Measurements from ENCODE around the gene LRRC32. TPM values are rescaled to one million over a fixed set of nuclear protein-coding genes. Genes with fewer than 3 reads are reported as not detected.
A peak's percentile ranks its signal among the peaks of the same experiment; 100 is the strongest.

Gene LRRC32
- total and polyA plus RNA-seq, 9 of the 15 experiments (the other 6 are each of a cell fraction or from before 2014, with no cell fraction given), result 0.10 to 0.50 (median 0.19) TPM; not detected in 5

DNA sequence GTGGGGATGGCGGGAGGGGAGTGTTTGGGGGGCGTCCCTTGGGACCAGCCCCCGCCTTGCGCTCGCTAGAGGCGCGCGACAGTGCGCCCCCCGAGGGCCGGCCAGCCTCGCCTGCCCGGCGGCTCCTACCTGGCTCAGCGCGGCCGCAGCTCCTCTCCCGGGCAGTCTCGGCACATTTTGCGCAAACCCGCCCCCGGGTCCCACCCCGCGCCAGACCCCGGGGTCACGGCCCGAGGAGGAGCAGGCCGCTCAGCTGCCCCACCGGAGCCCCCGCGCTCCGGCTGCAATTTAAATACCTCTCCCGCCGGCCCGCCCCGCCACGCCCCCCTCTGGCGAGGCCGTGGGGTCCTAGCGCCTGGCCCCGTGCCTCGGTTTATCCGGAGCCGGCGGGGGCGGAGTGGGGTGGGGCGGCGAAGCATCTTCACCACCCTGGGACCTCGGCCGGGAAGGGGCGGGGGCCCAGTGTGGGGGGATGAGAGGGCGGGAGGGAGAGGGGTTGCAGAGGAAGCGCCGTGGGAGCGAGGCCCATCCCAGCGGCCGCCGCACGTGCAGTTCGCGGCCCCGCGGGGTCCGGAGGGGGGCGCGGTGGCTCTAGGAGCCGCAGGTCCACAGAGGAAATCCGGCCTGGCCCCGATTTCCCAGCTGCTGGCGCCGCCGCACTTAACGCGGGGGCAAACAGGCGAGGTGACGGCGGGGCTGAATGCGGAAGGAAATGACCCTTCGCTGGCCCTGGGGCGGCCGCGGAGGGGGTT, at the start of gene LRRC32 (continued):
- TF ChIP-seq, protein P1, sequence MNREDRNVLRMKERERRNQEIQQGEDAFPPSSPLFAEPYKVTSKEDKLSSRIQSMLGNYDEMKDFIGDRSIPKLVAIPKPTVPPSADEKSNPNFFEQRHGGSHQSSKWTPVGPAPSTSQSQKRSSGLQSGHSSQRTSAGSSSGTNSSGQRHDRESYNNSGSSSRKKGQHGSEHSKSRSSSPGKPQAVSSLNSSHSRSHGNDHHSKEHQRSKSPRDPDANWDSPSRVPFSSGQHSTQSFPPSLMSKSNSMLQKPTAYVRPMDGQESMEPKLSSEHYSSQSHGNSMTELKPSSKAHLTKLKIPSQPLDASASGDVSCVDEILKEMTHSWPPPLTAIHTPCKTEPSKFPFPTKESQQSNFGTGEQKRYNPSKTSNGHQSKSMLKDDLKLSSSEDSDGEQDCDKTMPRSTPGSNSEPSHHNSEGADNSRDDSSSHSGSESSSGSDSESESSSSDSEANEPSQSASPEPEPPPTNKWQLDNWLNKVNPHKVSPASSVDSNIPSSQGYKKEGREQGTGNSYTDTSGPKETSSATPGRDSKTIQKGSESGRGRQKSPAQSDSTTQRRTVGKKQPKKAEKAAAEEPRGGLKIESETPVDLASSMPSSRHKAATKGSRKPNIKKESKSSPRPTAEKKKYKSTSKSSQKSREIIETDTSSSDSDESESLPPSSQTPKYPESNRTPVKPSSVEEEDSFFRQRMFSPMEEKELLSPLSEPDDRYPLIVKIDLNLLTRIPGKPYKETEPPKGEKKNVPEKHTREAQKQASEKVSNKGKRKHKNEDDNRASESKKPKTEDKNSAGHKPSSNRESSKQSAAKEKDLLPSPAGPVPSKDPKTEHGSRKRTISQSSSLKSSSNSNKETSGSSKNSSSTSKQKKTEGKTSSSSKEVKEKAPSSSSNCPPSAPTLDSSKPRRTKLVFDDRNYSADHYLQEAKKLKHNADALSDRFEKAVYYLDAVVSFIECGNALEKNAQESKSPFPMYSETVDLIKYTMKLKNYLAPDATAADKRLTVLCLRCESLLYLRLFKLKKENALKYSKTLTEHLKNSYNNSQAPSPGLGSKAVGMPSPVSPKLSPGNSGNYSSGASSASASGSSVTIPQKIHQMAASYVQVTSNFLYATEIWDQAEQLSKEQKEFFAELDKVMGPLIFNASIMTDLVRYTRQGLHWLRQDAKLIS (CRISPR knock-in tag; IDR thresholded peaks at IDR 0.05), result no peak
- TF ChIP-seq, protein P2, sequence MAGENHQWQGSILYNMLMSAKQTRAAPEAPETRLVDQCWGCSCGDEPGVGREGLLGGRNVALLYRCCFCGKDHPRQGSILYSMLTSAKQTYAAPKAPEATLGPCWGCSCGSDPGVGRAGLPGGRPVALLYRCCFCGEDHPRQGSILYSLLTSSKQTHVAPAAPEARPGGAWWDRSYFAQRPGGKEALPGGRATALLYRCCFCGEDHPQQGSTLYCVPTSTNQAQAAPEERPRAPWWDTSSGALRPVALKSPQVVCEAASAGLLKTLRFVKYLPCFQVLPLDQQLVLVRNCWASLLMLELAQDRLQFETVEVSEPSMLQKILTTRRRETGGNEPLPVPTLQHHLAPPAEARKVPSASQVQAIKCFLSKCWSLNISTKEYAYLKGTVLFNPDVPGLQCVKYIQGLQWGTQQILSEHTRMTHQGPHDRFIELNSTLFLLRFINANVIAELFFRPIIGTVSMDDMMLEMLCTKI (IDR thresholded peaks at IDR 0.05; ENCODE audit: partially characterized antibody), result no peak
- TF ChIP-seq ZNF174 (CRISPR knock-in tag; IDR thresholded peaks at IDR 0.05), result no peak
- TF ChIP-seq JUN (IDR thresholded peaks at IDR 0.05; ENCODE audit: borderline replicate concordance, low read depth, low read length), result no peak
- no peak for TF ChIP-seq JUN (CRISPR knock-in tag; IDR thresholded peaks at IDR 0.05; ENCODE audit: borderline replicate concordance)
- no peak for TF ChIP-seq HDAC3 (IDR thresholded peaks at IDR 0.05; ENCODE audit: borderline replicate concordance, partially characterized antibody)
- no peak for TF ChIP-seq HMGN3 (IDR thresholded peaks at IDR 0.05; ENCODE audit: borderline replicate concordance, extremely low read depth, insufficient read length, low read depth, low read length)
- TF ChIP-seq, protein P3, sequence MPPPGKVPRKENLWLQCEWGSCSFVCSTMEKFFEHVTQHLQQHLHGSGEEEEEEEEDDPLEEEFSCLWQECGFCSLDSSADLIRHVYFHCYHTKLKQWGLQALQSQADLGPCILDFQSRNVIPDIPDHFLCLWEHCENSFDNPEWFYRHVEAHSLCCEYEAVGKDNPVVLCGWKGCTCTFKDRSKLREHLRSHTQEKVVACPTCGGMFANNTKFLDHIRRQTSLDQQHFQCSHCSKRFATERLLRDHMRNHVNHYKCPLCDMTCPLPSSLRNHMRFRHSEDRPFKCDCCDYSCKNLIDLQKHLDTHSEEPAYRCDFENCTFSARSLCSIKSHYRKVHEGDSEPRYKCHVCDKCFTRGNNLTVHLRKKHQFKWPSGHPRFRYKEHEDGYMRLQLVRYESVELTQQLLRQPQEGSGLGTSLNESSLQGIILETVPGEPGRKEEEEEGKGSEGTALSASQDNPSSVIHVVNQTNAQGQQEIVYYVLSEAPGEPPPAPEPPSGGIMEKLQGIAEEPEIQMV (tag; conservative IDR thresholded peaks at IDR 0.05; ENCODE audit: low read depth), result no peak
- TF ChIP-seq, protein P4, sequence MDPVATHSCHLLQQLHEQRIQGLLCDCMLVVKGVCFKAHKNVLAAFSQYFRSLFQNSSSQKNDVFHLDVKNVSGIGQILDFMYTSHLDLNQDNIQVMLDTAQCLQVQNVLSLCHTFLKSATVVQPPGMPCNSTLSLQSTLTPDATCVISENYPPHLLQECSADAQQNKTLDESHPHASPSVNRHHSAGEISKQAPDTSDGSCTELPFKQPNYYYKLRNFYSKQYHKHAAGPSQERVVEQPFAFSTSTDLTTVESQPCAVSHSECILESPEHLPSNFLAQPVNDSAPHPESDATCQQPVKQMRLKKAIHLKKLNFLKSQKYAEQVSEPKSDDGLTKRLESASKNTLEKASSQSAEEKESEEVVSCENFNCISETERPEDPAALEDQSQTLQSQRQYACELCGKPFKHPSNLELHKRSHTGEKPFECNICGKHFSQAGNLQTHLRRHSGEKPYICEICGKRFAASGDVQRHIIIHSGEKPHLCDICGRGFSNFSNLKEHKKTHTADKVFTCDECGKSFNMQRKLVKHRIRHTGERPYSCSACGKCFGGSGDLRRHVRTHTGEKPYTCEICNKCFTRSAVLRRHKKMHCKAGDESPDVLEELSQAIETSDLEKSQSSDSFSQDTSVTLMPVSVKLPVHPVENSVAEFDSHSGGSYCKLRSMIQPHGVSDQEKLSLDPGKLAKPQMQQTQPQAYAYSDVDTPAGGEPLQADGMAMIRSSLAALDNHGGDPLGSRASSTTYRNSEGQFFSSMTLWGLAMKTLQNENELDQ (CRISPR knock-in tag; IDR thresholded peaks at IDR 0.05; ENCODE audit: borderline replicate concordance), result no peak
- TF ChIP-seq MAZ (CRISPR knock-in tag; conservative IDR thresholded peaks at IDR 0.05 in 1 of 2, IDR thresholded peaks at IDR 0.05 in 1 of 2), result peak in 1 of 2 experiments; percentile 57; a peak in 1 of 4 replicates
- TF ChIP-seq TCF7L2 (IDR thresholded peaks at IDR 0.05; ENCODE audit: low read depth, low read length), result no peak
- TF ChIP-seq, protein P5, sequence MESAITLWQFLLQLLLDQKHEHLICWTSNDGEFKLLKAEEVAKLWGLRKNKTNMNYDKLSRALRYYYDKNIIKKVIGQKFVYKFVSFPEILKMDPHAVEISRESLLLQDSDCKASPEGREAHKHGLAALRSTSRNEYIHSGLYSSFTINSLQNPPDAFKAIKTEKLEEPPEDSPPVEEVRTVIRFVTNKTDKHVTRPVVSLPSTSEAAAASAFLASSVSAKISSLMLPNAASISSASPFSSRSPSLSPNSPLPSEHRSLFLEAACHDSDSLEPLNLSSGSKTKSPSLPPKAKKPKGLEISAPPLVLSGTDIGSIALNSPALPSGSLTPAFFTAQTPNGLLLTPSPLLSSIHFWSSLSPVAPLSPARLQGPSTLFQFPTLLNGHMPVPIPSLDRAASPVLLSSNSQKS (CRISPR knock-in tag; IDR thresholded peaks at IDR 0.05), result no peak
- TF ChIP-seq, protein P6, sequence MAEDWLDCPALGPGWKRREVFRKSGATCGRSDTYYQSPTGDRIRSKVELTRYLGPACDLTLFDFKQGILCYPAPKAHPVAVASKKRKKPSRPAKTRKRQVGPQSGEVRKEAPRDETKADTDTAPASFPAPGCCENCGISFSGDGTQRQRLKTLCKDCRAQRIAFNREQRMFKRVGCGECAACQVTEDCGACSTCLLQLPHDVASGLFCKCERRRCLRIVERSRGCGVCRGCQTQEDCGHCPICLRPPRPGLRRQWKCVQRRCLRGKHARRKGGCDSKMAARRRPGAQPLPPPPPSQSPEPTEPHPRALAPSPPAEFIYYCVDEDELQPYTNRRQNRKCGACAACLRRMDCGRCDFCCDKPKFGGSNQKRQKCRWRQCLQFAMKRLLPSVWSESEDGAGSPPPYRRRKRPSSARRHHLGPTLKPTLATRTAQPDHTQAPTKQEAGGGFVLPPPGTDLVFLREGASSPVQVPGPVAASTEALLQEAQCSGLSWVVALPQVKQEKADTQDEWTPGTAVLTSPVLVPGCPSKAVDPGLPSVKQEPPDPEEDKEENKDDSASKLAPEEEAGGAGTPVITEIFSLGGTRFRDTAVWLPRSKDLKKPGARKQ (CRISPR knock-in tag; IDR thresholded peaks at IDR 0.05), result no peak
